Left lung (tissue), 10 donors: ENCODE results near the gene INSM2. TPM values are rescaled to one million over a fixed set of nuclear protein-coding genes. Genes with fewer than 3 reads are reported as not detected.

Source experiments
- ATAC-seq: fragments of 200-7000 bp; cut with Tn5 transposase; one replicate; pipeline ENCODE4 v1.9.1; 2020; ENCODE audit warnings: moderate library complexity
- DNase-seq, 4 donors: peaks; one replicate each; pipeline ENCODE4 v3.0.0-alpha.2; 2013 to 2020
- H3K27ac ChIP-seq, 2 donors: fragments of 200-600 bp; sonication (generic) in 1 of 2; one replicate each; pipeline versions ENCODE4 v1.5.0 to v1.8.0; 2020 to 2021
- H3K27me3 ChIP-seq, 2 donors: fragments of 200-600 bp; sonication (generic) in 1 of 2; one replicate each; pipeline versions ENCODE4 v1.5.0 to v1.8.0; 2020 to 2021
- H3K36me3 ChIP-seq, 2 donors: fragments of 200-600 bp; sonication (generic) in 1 of 2; one replicate each; pipeline versions ENCODE4 v1.5.0 to v1.8.0; 2020 to 2021
- H3K4me1 ChIP-seq, 2 donors: fragments of 200-600 bp; one replicate each; pipeline ENCODE4 v1.8.0; 2021
- H3K4me3 ChIP-seq, 2 donors: fragments of 200-600 bp; sonication (generic) in 1 of 2; one replicate each; pipeline versions ENCODE4 v1.5.0 to v1.8.0; 2020 to 2021; ENCODE audit warnings: mild to moderate bottlenecking in 1 of 2
- H3K9me3 ChIP-seq, 2 donors: fragments of 200-600 bp; sonication (generic) in 1 of 2; one replicate each; pipeline versions ENCODE4 v1.5.0 to v1.8.0; 2020 to 2021
- intact Hi-C, 2 donors: fragments of 100-400 bp; cut with DNase I; formaldehyde crosslinking; loops; one replicate each; pipeline versions ENCODE4 v1.11.2 to v1.14.2; 2022
- polyA plus RNA-seq, 6 donors: library from polyadenylated mRNA; unstranded; fragments of 120-200 nt; gene quantifications; one replicate each; pipeline ENCODE4 v1.2.1, GENCODE V29; 2013; ENCODE audit not compliant: insufficient read length in 6 of 6
- total RNA-seq, 2 donors: library from RNA; stranded (reverse); fragmentation: NEBNext Ultra II Directional; extraction: Animal tissue kit (Norgen Biotek cat#: 25700); gene quantifications; one replicate each; pipeline ENCODE4 v1.2.1, GENCODE V29; 2021
- TF ChIP-seq, protein P1 (sequence below), 2 donors: fragments of 200-600 bp; sonication (generic) in 1 of 2; IDR thresholded peaks; one replicate each; pipeline versions ENCODE4 v1.5.0 to v1.8.0; 2021; ENCODE audit warnings: antibody characterized with exemption in 2 of 2
- donor health status: DM: no; HTN: yes; CAD: no.
- donor health status: DM: no; HTN: no; CAD: no.

The INSM2 gene
- total and polyA plus RNA-seq, 8 donors: 0.06 TPM; not detected in 7

DNA sequence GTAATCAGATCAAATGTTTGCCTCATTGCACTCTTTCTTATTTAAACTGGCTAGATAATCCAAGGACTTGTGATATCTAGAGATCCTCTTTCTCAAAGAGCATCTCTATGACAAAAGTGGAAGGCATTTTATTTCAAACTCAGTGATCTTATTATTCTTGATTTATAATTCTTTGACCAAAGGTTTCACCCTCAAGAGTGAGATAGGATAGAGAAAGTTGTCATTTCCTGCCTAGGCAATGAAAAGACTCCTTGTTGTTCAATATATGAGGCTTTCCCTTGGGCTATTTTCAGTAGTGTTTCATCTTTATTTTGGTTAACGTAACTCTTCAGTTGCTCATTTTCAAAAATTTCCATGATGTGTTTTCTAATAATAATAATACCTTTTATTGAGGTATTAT is 18.0 kb upstream of the INSM2 start:
- no peak for ATAC-seq
- Histone ChIP-seq H3K27me3 (no peaks in the 10 kb centered on the region), H3K36me3 (no peaks in the 10 kb centered on the region), H3K27ac (no peak overlapping the region), H3K4me1 (no peaks in the 10 kb centered on the region), H3K4me3 (no peak overlapping the region), H3K9me3 (no peaks in the 10 kb centered on the region)
- intact Hi-C loops: no loop called here
- DNase-seq: no peak
- TF ChIP-seq, protein P1, sequence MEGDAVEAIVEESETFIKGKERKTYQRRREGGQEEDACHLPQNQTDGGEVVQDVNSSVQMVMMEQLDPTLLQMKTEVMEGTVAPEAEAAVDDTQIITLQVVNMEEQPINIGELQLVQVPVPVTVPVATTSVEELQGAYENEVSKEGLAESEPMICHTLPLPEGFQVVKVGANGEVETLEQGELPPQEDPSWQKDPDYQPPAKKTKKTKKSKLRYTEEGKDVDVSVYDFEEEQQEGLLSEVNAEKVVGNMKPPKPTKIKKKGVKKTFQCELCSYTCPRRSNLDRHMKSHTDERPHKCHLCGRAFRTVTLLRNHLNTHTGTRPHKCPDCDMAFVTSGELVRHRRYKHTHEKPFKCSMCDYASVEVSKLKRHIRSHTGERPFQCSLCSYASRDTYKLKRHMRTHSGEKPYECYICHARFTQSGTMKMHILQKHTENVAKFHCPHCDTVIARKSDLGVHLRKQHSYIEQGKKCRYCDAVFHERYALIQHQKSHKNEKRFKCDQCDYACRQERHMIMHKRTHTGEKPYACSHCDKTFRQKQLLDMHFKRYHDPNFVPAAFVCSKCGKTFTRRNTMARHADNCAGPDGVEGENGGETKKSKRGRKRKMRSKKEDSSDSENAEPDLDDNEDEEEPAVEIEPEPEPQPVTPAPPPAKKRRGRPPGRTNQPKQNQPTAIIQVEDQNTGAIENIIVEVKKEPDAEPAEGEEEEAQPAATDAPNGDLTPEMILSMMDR (IDR thresholded peaks at IDR 0.05): no peak

DNA sequence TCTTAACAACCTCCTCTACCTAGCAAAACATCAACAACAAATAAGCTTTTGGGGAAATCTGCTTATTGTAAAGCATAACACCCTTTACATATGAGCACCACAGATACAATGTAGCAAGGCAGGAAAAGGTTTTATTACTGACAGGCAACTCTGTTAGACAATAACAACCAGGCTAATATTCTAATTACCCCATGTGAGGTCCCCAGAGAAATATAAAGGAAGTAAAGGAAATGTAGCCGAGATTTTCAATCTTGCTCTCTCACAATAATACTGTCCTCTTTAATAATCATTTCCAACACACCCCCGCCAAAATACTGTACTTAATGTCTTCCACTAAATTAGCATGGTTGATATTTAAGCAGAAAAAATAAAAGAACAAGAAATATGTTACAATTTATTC is 14.0 kb upstream of the INSM2 start:
- H3K27me3 ChIP-seq: peaks cover 0 to 3% of the 10 kb centered on the region in 2 donors
- TF ChIP-seq, protein P1 (IDR thresholded peaks at IDR 0.05): no peak
- no peaks in the 10 kb centered on the region for H3K36me3 ChIP-seq
- no peak for ATAC-seq
- no peak overlapping the region for H3K4me3 ChIP-seq
- no peak overlapping the region for H3K27ac ChIP-seq
- H3K4me1 ChIP-seq: no peaks in the 10 kb centered on the region
- DNase-seq: no peak
- intact Hi-C loops: no loop called here
- H3K9me3 ChIP-seq: no peaks in the 10 kb centered on the region

DNA sequence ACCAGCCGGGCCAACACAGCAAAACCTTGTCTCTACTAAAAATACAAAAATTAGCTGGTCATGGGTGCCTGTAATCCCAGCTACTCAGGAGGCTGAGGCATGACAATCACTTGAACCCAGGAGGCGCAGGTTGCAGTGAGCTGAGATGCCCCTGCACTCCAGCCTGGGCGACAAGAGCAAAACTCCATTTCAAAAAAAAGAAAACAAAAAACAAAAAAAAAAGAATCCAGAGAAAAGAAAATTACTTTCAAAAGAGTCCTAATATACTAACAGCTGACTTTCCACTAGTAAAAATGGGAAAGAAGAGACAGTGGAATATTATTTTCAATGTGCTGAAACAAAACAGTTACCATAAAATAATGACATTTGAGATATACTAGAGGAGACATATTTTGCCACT is 8.3 kb upstream of the INSM2 start:
- intact Hi-C loops: no loop called here
- Histone ChIP-seq H3K4me3 (no peak overlapping the region), H3K27me3 (peaks cover 11 to 39% of the 10 kb centered on the region in 2 donors), H3K36me3 (no peaks in the 10 kb centered on the region), H3K4me1 (no peaks in the 10 kb centered on the region), H3K9me3 (no peaks in the 10 kb centered on the region), H3K27ac (no peak overlapping the region)
- ATAC-seq: no peak
- DNase-seq: no peak
- TF ChIP-seq, protein P1 (IDR thresholded peaks at IDR 0.05): no peak

DNA sequence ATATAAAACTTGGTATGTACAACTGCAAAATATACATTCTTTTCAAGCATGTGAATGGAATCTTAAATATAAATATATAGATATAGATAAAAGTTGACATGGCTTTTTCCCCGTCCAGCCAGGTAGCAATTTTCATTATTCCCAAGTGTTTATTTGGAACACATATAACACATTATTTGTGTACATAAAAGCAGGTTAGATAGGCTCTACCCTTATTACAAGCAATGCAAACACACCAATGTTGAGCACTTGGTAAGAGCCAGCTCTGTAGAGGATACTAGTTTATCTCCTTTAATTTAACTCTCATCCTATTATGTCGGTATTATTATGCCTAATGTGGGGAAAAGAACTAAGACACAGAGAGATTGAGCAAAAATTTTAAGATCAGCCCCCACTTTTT is 7.0 kb upstream of the INSM2 start:
- TF ChIP-seq, protein P1 (IDR thresholded peaks at IDR 0.05): no peak
- ATAC-seq (no peak), DNase-seq (no peak)
- H3K36me3 ChIP-seq: no peaks in the 10 kb centered on the region
- H3K27ac ChIP-seq: no peak overlapping the region
- H3K4me3 ChIP-seq: no peak overlapping the region
- no peaks in the 10 kb centered on the region for H3K9me3 ChIP-seq
- no peaks in the 10 kb centered on the region for H3K4me1 ChIP-seq
- intact Hi-C loops: no loop called here
- peaks cover 24 to 52% of the 10 kb centered on the region in 2 donors for H3K27me3 ChIP-seq

DNA sequence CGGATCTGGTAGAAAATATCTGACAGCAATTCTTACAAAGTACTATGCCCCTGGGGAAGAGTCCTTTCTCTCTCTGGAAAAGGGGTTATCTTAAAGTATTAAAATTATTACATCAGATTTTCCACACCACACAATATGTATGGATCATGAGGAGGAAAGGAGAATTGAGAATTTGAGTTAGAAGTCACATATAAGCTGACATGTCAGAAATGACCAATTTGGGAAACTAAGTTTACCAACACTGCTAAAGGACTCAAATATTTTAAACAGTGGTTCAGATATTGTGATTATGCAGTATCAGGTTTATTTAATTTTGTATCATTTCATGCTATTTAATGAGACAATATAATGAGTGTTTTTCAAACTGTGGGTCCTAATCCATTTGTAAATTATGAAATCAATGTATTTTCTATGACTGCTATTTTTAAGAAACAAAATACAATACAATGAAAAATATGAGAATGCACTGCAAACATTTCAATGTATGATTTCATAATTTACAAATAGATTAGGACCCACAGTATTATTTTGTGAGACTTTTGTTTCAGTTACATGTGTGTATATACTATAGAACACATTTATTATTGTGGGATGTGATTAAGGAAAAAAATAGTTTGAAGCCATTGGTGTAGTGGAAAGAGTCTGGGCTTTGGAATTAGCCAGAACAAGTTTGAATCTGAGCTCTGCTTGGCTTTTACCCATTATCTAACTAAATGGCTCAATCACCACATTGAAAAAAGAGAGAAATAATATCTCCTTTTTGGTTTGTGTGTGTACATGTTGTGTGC is 1.8 kb upstream of the INSM2 start:
- Histone ChIP-seq H3K4me3 (no peak overlapping the region), H3K36me3 (no peaks in the 10 kb centered on the region), H3K27ac (no peak overlapping the region), H3K4me1 (peaks cover 15 to 27% of the 10 kb centered on the region in 2 donors), H3K27me3 (peaks cover 66 to 94% of the 10 kb centered on the region in 2 donors), H3K9me3 (no peaks in the 10 kb centered on the region)
- no peak for ATAC-seq
- intact Hi-C loops: no loop called here
- DNase-seq: no peak
- TF ChIP-seq, protein P1 (IDR thresholded peaks at IDR 0.05): no peak
